Stimulated activated CD4-positive, alpha-beta T cell treated with anti-CD3 and anti-CD28 coated beads, Interleukin-4, amount 100 ng/mL, for 4 hours (primary cell): ENCODE measurements around the gene OCIAD1.
"Not testable (repeated sequence)": the region's sequence is repeated elsewhere in the genome, so short reads cannot be mapped to it uniquely, and the experiment has no call there.

Experiments
- DNase-seq, 2 experiments: peaks; one replicate each; pipeline ENCODE4 v3.0.0-alpha.2; 2020

OCIAD1 gene

DNA sequence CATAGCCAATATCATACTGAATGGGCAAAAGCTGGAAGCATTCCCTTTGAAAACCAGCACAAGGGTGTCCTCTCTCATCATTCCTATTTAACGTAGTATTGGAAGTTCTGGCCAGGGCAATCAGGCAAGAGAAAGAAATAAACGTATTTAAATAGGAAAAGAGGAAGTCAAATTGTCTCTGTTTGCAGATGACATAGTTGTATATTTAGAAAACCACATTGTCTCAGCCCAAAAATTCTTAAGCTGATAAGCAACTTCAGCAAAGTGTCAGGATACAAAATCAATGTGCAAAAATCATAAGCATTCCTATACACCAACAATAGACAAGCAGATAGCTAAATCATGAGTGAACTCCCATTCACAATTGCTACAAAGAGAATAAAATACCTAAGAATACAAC lies 9.5 kb upstream of the OCIAD1 start:
- DNase-seq = not testable (repeated sequence)

DNA sequence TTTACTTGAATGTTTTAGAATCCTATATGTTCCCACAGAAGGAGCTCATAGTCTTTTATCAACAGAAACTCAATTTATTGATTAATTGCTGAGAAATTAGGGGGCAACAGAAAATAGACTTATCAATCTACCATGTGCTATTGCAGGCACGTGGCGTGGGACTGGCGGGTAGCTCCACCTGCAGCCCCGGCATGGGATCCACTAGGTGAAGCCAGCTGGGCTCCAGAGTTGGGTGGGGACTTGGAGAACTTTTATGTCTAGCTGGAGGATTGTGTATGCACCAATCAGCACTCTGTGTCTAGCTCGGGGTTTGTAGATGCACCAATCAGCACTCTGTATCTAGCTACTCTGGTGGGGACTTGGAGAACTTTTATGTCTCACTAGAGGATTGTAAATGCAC lies 3.3 kb upstream of the OCIAD1 start:
- DNase-seq = no peak

DNA sequence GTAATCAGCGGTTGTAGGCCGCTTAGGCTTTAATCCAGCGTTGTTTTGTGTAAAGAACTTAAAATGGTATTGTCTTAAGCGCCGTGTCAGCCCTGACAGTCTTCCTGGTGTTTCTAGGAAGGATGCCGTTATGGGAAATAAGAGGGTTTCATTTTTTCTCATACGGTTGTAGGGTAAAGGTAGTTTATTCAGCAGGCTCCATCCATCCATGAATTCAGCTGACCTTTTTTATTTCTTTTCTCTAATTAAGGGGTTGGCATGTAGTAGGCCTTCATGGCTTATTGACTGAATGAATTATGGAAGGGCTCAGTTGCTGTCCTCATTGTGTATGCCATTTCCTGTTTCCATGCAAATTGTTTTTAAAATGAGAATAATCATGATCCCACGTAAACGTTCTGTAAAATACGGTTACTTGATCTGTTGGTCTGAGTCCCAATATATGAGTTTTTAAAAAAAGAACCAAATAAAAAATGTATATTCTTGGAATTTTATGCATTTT lies 693 bp downstream of the OCIAD1 start:
- DNase-seq = no peak

DNA sequence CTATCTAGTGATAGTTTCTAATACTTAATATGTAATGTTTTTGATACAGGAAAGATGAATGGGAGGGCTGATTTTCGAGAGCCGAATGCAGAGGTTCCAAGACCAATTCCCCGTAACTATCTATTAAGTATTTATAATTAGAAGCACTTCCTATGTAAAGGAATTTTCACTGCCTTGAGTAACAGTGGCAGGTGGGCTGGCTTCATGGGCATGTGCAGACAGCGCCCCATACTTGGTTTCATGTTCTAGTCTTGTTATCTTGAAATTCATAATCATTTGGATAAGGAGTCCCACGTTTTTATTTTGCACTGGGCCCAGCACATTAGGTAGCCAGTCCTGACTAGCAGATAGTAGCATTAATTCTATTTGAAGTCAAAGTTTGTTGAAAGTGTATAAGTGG lies 1.7 kb downstream of the OCIAD1 start:
- DNase-seq = no peak

DNA sequence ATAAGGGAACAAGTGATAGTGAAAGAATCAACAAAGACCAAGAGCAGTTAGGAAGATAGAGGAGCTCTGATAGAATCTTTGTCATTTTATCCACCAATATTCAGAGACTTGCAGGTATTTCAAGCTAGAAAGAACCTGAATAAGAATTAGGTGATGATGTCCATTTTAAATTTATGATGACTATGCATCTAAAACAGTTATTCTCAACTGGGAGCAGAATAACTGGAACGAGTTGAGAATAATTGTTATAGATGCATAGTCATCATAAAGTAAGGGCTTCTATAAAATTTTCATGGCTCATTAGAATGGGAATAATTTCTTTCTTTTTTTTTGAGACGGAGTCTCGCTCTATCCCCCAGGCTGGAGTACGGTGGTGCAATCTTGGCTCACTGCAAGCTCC lies 5.8 kb downstream of the OCIAD1 start:
- DNase-seq = no peak

DNA sequence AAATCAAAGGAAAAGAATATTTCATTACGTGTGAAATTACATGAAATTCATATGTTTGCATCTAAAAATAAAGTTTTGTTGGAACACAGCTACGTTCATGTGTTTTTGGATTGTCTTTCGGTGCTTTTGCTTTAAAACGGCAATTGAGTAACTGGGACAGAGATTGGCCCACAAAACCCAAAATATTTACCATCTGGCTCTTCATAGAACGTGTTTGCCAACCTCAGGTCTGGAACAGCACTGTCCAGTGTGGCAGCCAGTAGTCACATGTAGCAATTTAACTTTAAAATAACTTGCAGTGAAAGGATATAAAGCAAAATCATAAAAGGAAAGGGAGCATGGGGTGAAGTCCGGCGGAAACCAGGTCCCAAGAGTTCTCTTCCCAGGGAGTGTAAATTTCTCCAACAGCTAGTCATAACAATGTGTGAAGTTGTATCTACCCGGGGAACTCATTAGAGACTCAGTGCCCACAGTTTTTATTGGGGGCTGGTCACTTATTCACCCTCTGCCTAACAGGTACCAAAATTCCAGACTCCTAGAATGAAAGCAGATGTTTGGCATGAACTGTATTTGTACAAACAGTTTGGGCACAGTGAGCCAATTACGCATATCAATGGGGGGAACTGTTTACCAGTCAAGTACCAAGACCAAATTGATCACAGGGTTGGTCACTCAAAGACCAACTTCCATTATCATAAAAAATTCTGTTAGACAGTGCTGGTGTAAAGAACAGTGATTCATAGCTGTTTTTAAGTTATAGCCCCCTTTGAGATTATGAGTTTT lies 10.3 kb downstream of the OCIAD1 start:
- no peak for DNase-seq

DNA sequence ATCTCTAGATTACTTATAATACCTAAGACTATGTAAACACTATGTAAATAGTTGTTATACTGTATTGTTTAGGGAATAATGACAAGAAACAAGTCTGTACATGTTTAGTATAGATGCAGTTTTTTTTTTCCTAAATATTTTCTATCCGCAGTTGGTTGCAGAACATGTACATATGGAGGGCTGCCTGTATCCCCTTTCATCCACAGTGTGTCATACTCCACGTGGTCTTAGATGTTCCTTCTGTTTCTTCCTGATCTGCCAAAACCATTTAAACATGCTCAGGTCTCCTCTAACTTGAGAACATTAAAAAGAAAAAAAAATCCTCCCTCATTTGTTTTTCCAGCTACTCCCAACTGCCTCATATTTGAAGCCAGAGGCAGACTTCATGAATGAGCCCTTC lies 14.0 kb downstream of the OCIAD1 start:
- no peak for DNase-seq

DNA sequence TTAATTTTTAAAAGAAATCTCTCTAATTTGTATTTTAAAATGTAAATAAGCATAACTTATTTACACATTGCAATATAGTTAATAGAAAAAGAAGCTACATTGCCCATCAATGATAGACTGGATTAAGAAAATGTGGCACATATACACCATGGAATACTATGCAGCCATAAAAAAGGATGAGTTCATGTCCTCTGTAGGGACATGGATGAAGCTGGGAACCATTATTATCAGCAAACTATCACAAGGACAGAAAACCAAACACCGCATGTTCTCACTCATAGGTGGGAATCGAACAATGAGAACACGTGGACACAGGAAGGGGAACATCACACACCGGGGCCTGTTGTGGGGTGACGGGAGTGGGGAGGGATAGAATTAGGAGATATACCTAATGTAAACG lies 17.9 kb downstream of the OCIAD1 start:
- not testable (repeated sequence) for DNase-seq

DNA sequence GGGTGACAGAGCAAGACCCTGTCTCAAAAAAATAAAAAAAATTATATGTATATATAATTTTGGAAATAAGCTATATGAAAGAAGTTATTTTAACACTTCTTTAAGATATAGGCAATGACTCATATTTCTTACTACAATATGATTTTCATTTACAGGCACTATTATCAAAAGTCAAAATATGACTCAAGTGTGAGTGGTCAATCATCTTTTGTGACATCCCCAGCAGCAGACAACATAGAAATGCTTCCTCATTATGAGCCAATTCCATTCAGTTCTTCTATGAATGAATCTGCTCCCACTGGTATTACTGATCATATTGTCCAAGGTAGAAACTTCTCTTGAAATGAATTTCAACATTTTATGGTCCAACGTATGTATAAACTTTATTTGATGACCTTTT lies 20.8 kb downstream of the OCIAD1 start:
- no peak for DNase-seq

DNA sequence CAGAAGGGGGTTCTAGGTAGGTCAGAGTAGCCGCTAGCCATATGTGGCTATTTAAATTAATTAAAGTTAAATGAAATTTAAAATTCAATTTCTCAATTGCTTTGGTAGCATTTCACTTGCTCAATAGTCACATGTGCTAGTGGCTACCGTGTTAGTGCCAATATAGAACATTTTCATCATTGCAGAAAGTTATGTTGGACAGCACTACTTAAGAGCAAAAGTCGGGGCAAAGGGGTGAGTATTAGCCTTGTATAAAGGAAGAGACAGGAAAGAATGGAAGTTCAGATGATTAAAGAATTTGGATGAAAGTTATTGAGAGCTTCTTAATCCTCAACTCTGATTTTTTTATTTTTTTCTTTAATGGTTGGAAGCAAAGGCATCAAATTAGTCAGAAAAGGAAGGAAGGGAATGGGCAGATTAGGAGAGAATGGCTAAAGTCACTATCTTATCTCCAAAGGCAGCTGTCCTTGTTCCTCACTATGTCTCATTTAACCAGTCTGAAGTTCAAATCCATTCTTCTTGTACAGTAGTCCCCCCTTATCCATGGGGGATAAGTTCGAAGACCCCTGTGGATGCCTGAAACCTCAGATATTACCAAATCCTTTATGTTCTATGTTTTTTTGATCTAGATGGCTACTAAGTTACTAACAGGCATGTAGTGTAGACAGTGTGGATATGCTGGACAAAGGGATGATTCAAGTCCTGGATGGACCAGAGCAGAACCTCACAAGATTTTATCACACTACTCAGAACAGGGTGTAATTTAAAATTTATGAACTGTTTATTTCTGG lies 22.9 kb downstream of the OCIAD1 start:
- DNase-seq = no peak

DNA sequence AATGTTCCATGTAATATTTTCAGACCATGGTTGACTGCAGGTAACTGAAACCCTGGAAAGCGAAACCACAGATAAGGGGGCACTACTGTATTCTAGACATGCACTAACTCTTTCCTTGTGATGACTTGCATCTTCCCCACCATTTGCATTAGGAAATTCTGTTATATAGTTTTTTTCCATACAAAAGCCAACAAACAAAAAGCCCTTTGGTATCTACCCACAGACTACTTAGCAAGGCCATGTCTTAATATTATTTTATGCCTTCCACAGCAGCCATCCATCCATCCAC lies 23.5 kb downstream of the OCIAD1 start:
- DNase-seq = no peak

DNA sequence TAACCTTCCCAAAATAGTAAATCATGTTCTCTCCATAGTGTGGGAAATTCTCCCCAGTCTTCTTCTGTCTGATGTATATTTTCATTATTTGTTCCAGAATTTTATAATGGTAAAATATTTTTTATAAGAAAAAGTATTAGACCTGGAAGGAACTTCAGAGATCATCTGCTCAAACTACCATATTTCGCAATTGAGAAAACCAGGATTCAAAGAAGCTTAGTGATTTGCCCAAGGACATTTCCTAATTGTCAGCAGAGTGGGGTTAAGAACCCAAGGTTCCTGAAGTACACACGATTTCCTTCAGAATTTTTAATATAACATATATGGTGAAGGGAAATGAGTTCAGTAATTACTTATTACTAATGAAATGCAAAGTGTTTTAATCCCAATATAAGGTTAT lies 24.1 kb downstream of the OCIAD1 start:
- DNase-seq = no peak

DNA sequence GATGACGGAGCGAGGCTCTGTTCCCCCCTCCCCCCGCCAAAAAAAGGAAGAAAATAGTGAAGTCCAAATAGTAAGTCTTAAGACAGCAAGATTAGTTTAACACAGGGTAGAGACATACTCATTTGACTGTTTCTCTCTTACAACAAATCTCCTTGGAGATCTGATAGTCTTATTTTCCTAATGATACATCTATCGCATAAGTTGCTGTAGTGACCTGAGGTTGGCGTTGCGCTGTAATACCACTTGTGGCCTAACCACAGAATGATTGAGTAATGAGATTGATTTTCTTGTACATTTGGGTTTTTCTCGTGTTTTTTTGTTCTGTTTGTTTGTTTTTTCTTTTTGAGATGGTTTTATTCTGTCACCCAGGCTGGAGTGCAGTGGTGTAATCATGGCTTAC lies 27.2 kb downstream of the OCIAD1 start:
- DNase-seq = no peak

DNA sequence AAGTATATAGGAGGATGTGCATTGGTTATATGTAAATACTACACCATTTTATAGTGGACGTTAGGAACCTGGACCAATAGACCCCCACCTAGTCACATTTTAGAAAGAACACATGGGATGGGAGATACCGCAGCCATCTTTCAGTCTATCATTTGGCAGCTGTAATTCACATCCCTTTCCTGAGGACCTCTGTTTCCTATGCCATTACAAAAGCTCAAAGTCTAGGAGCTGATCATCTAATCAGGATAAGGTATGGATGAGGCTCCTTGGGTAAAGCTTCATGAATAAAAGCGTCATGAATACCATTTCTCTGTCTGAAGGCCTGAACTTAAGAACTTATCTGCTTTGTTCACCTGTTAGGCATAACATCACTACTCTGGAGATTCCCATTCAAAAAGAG lies 31.1 kb downstream of the OCIAD1 start:
- DNase-seq = no peak

DNA sequence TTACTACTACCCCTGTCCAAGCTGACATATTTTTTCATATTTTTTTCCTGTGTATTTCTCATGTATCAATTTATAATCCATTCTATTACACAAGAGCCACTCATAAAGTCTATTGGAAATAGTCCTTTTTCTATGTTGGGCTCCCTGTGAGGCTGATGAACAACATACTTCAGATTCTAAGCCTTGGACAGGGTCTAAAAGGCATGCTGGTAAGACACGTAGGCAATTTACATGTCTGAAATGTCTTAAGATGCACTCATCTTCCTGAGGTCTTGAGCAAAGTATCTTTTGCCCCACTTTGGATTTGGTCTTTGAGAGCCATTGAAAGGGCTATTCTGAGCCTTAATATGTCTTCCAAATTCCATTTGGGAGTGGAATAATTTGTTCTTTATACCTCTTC lies 31.8 kb downstream of the OCIAD1 start:
- DNase-seq = no peak

DNA sequence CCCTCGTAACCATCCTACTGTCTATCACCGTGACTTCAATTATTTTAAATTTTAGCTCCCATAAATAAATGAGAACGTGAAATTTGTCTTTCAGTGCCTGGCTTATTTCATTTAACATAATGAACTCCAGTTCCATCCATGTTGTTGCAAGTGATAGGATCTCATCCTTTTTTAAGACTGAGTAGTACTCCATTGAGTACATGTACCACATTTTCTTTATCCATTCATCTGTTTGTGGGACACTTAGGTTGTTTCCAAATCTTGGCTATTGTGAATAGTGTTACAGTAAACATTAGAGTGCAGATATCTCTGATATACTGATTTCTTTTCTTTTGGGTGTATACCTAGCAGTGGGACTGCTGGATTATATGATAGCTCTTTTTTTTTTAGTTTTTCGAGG lies 32.8 kb downstream of the OCIAD1 start:
- DNase-seq = no peak

DNA sequence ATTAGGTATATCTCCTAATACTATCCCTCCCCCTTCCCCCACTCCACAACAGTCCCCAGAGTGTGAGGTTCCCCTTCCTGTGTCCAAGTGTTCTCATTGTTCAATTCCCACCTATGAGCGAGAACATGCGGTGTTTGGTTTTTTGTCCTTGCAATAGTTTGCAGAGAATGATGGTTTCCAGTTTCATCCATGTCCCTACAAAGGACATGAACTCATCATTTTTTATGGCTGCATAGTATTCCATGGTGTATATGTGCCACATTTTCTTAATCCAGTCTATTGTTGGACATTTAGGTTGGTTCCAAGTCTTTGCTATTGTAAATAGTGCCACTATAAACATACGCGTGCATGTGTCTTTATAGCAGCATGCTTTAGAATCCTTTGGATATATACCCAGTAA lies 33.8 kb downstream of the OCIAD1 start:
- DNase-seq = not testable (repeated sequence)

DNA sequence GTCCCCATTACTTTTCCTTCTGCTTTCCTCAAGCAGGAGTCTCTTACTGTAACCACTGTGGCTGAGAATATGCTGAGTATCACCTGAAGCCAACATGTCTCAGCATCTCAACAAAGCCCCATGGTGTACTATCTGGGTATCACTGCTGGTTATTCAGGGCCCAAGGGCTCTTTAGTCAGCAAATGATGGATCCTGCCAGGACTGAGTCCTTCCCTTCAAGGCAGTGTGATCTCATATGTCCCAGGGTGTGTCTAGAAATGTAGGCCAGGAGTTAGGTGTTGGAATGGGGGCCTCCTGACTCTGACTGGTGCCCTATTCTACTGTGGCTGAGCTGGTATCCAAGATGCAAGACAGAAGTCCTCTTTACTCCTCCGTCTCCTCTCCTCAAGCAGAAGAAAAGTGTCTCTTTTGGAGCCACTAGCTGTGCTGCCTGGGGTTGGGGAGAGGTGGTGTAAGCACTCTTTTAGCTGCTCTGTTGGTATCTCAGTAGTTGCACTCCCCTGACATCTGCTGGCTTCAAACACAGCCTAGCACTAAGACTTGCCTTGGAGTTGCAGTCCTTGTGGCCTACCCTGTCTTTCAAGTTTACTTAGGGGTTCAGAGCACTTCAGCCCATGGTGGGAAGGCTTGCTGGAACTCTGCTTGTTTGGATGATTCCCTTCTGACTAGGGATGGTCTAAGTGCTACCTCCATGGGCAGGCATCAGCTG lies 47.1 kb downstream of the OCIAD1 start:
- DNase-seq = no peak

DNA sequence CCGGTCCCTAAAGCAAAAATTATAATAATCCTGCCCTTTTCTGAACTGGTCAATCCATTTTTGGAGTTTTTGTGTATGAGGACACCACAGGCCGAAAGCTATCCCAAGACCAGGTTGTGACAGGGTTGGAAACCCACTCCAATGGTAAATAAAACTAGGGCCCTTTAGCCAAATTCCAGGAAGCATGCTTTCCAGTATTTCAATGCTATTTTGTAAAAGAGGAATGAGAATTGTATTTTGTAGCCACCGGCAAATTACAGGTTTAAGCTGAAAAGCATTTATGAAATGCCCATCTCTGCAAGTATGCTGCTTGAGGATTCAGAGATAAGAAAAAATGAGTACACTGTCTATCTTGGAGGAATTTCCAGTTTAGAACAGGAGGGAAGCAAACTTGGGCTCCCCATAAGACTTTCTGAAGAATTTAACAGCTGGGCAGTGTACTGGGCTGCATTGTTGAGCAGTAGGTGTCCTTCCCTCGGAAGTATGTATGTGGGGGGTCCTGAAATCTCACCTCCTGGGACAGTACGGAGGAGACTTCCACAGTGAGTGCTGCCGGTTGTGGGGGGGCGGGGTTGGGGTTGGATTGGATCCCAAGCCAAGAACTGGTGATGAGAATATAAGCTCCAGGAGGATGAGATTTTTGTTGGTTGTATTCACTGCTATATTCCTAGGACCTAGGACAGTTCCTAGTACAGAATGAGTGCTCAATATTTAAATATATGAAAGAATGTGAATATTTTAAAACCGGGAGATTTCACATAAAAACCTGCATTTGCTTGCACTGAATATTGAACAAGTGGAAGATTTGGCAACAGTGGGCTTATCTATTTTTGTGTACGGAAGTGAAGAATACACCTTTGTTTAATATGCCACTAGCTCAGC lies 48.9 kb downstream of the OCIAD1 start:
- no peak for DNase-seq

DNA sequence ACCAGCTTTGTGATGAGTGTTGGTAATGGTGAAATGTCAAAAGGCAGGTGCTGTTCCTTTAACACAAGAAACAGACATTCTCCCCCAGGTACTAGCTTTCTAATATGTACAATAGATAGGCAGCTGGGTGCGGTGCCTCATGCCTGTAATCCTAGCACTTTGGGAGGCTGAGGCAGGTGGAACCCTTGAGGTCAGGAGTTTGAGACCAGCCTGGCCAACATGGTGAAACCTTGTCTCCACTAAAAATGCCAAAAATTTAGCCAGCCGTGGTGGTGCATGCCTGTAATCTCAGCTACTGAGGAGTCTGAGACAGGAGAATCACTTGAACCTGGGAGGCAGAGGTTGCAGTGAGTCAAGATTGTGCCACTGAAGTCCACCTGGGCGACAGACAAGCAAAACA lies 50.8 kb downstream of the OCIAD1 start:
- DNase-seq = not testable (repeated sequence)

DNA sequence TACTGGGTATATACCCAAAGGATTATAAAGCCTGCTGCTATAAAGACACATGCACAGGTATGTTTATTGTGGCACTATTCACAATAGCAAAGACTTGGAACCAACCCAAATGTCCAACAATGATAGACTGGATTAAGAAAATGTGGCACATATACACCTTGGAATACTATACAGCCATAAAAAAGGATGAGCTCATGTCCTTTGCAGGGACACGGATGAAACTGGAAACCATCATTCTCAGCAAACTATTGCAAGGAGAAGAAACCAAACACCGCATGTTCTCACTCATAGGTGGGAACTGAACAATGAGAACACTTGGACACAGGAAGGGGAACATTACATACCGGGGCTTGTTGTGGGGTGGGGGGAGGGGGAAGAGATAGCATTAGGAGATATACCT lies 58.9 kb downstream of the OCIAD1 start:
- DNase-seq = not testable (repeated sequence)

DNA sequence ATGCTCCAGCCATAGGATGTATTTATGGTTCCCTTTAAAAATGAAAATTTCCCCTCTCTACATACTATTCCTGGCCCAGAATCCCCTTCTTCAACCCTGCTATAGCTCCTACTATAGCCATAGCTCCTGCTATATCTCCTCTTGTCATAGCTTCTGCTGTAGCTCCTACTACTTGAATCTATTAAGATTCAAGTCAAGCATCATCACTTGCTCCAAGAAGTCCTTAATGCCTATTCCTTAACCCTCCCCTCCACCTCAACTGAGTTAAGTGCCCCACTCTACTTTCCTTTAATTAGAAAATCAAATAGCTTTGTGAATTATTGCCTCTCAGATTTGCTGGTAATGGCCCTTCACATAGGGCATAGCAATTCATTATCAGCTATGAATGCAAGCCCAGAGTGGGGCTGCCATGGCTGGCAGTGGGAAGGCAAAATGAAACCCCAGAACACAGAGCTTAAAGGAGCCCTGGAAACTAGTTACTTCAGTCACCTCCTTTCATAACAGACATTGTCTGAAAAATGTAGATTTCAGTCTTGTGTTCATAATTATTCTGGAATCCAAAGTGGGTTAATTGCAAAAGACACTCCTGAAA lies 60.2 kb downstream of the OCIAD1 start:
- DNase-seq = no peak
